GM13977 (cell line): ENCODE results near the gene ESM1.

Source experiments
- DNase-seq: peaks from one replicate; pipeline ENCODE4 v3.0.0; 2012; ENCODE audit warnings: low spot score
- in situ Hi-C: fragments of 300-500 bp; cut with MboI; formaldehyde crosslinking; loops from one replicate; pipeline ENCODE4 v1.12.0; 2022; ENCODE audit warnings: low sequenced_read_pairs, low pct_unique_long_range_greater_than_20kb, mixed read lengths, inconsistent platforms; ENCODE audit not compliant: unreplicated experiment
- TF ChIP-seq, protein P1 (sequence below): IDR thresholded peaks from 2 replicates; pipeline ENCODE4 v1.5.1; 2012; ENCODE audit warnings: mild to moderate bottlenecking, control low read depth; ENCODE audit not compliant: insufficient read depth; ENCODE audit errors: extremely low read depth, missing control alignments

ESM1 gene

DNA sequence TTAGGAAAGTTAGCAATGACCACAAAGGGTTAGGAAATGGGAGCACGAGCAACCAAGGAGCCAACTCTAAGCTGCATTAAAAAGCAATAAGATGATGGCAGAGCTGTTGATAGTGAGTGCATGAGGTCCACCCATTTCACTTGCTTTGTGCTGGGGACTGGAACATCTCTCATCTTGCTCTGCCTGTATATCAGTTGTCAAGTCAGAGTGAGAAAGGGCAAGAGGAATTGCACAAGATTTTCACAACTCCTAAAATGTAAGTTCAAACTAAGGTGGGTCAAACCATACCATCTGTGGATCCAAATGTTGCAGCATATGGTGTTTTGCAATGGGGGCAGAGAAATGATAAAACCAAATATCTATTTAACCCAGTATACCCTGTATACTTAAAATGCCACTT, 2.8 kb upstream of the ESM1 start:
- no peak for DNase-seq
- in situ Hi-C loops = no loop called here
- TF ChIP-seq, protein P1, sequence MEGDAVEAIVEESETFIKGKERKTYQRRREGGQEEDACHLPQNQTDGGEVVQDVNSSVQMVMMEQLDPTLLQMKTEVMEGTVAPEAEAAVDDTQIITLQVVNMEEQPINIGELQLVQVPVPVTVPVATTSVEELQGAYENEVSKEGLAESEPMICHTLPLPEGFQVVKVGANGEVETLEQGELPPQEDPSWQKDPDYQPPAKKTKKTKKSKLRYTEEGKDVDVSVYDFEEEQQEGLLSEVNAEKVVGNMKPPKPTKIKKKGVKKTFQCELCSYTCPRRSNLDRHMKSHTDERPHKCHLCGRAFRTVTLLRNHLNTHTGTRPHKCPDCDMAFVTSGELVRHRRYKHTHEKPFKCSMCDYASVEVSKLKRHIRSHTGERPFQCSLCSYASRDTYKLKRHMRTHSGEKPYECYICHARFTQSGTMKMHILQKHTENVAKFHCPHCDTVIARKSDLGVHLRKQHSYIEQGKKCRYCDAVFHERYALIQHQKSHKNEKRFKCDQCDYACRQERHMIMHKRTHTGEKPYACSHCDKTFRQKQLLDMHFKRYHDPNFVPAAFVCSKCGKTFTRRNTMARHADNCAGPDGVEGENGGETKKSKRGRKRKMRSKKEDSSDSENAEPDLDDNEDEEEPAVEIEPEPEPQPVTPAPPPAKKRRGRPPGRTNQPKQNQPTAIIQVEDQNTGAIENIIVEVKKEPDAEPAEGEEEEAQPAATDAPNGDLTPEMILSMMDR = no peak

DNA sequence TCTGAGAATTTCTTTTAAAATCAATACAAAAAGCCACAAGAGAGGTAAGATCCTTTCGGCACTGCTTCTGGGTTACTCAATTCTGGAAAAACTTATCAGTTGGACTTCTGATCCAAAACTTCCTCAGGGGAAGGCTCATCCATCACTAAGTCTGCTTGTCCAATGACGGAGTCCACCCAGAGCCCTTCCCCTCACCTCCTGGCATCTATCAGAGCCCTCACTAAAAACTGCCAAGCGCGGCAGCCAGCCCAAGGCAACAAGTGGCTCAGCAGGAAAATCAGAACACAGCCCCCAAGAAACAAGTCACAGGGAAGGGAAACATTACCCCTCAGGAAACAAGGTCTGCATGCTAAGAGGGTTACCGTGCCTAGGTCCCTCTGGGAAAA, 869 bp upstream of the ESM1 start:
- in situ Hi-C loops = no loop called here
- TF ChIP-seq, protein P1 = no peak
- no peak for DNase-seq

DNA sequence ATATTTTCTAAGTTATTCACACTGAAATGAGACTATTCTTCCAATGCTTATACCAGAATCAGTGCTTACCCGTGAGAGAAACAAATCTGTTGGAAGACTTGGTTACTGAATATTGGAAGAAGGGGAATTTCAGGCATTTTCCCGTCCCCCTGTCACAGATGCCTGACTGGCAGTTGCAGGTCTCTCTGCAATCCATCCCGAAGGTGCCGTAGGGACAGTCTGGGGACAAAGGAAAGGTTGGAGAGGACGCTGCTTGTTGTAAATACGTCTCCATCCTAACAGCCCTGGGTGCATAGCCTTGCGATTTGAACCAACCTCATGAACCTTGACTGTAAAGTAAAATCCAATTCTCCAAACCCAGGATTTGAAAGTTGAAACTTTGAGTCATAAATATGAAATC, 3.5 kb downstream of the ESM1 start:
- in situ Hi-C loops = no loop called here
- TF ChIP-seq, protein P1 = no peak
- no peak for DNase-seq

DNA sequence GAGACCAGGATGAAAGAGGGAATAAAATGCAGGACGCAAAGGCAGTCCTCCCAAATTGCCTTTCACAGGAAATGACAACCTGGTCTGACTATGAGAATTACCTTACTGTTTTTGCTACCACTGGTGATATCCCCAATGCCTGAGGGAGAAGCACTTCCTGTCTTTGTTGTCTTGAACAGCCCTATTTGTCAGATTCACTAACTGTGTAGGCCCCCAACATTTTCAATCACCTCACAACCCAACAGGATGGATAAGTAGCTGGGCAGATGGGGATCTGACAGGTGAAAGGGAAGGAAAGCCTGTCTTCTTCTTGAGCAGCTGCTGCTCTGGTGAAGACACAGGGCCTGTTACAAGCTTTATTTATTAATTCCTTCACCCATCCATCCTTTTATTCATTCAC, 9.7 kb downstream of the ESM1 start:
- TF ChIP-seq, protein P1 = no peak
- DNase-seq = no peak
- in situ Hi-C loops = no loop called here

DNA sequence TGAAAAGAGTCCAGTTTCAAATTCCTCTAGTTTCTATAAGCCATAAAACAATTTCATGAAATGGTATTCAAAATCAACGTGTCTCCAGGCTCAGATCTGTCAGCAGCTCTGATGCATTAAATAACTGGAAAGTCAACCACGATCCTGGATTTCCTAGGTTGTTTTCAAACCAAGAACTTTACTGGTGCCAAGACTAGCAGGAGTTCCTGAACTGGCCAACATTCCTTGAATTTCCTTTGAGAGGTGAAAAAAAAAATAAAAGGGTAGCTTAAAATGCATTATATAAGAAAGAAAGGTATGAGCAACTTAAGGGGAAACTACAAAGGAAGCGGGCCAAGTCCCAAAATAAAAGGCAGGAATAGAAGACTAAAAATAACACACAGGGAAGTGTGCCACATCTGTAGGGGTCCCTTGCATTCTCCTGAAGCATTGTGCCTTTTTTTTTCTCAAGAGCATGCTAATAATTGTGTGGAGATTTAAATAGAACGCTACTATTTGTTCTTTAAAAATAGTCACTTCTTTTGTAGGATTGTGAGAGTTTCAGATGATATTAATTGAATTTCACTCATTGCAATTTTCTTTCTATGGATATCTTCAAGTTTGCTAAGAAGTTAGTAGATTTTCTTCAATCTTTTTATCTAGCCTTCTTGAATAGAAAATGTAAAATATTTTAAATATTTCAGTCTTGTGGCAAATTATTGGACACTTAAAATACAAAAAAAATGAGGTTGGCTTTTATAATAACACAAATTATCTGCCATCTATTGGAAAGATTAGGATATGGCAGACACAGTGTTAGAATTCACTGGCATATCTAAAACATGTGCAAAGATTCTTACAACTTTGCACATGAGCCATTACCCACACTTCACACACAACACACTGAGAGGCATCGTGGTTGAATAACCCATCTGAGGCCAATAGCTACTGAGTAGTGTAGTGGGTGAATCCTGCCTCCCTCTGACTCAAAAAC, 15.3 kb downstream of the ESM1 start:
- in situ Hi-C loops = no loop called here
- TF ChIP-seq, protein P1 = no peak
- no peak for DNase-seq

DNA sequence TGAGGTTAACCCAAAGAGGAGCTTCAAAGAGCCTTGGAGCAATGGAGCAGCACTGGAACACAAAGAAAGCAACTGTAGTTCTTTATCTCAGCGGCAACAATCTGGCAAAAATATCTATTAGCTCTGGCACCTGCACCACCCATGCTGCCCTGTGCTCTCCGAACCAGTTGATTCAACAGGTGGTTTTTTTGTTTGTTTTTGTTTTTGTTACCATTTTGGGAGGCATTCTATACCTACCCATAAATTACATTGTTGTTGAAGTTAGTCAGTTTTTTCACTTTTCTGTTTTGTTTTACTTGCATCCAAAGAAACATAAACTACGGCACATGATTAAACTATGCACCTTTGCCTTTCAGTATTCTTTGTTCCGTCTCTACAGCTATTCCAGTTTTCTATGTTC, 16.2 kb downstream of the ESM1 start:
- in situ Hi-C loops = no loop called here

More for the DNA sequence above, 16.2 kb downstream of the ESM1 start:
- DNase-seq = no peak
- TF ChIP-seq, protein P1 = no peak
